Esophagus mucosa (tissue), 1 donor: Measurements from ENCODE around the gene PPP1R12C. TPM values are rescaled to one million over a fixed set of nuclear protein-coding genes. Genes with fewer than 3 reads are reported as not detected.

Source experiments
- ATAC-seq: fragments of 200-7000 bp; cut with Tn5 transposase; one replicate; pipeline ENCODE4 v1.9.1; 2020
- total RNA-seq: library from RNA; stranded (reverse); gene quantifications from one replicate; pipeline ENCODE4 v1.2.4, GENCODE V29; 2023
- donor health status: DM: yes; HTN: yes; CAD: no.

PPP1R12C gene
- total RNA-seq, 1 donor from 2014 or later, result 33.3 TPM

GRCh38 chr19:55146705-55147273 lies 29.4 kb upstream of the PPP1R12C start:
- peak; percentile 56 for ATAC-seq

GRCh38 chr19:55146078-55146704 lies 28.8 kb upstream of the PPP1R12C start:
- peak; percentile 22 for ATAC-seq

- no peak for ATAC-seq
These were observed 27.8 kb upstream of the PPP1R12C start for GRCh38 chr19:55145232-55145631.

GRCh38 chr19:55141696-55142095 lies 24.3 kb upstream of the PPP1R12C start:
- ATAC-seq, result no peak

- no peak for ATAC-seq
These were observed 20.5 kb upstream of the PPP1R12C start for GRCh38 chr19:55137915-55138314.

- ATAC-seq, result no peak
These were observed 19.1 kb upstream of the PPP1R12C start for GRCh38 chr19:55136399-55137102.

GRCh38 chr19:55134736-55135135 lies 17.3 kb upstream of the PPP1R12C start:
- ATAC-seq, result no peak

GRCh38 chr19:55133639-55134444 lies 16.4 kb upstream of the PPP1R12C start:
- ATAC-seq, result peak; percentile 28

- ATAC-seq, result no peak
These were observed 15.2 kb upstream of the PPP1R12C start for GRCh38 chr19:55132453-55133129.

GRCh38 chr19:55131421-55131820 lies 14.0 kb upstream of the PPP1R12C start:
- no peak for ATAC-seq

- ATAC-seq, result no peak
These were observed 1.6 kb upstream of the PPP1R12C start for GRCh38 chr19:55119053-55119452.

- ATAC-seq, result no peak
These were observed 1.1 kb upstream of the PPP1R12C start for GRCh38 chr19:55118401-55118991.

- ATAC-seq, result peak; percentile 95
These were observed 390 bp upstream of the PPP1R12C start for GRCh38 chr19:55117663-55118391.

- peak; percentile 36 for ATAC-seq
These were observed 1.1 kb downstream of the PPP1R12C start for GRCh38 chr19:55116232-55116858.

GRCh38 chr19:55115446-55116065 lies 1.9 kb downstream of the PPP1R12C start:
- ATAC-seq, result no peak

- no peak for ATAC-seq
These were observed 2.8 kb downstream of the PPP1R12C start for GRCh38 chr19:55114566-55115145.

- ATAC-seq, result no peak
These were observed 3.8 kb downstream of the PPP1R12C start for GRCh38 chr19:55113570-55114039.

GRCh38 chr19:55112777-55113569 lies 4.5 kb downstream of the PPP1R12C start:
- ATAC-seq, result no peak

GRCh38 chr19:55112246-55112776 lies 5.1 kb downstream of the PPP1R12C start:
- no peak for ATAC-seq
